ENCODE results near the gene KLC3.

The KLC3 gene

DNA sequence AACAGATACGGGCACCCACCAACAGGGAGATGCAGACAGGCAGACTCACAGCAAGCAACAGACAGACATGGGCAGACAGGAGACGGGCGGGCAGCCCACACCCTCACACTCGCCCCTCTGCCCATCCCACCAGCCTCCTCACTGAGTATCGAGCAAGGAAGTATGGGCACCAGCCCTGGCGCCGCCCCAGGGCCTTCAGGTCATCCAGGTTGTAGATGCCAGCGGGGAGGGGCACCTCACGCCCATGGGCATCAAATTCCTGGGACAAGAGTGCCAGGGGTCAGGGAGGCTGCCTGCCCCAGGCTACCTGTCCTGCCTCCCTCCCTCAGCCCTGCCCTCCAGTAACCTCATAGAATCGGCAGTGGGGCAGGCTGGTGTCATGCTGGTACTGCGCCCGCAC lies 24.1 kb downstream of the KLC3 start:
- peaks cover 0 to 3% (median 0%) of the 10 kb centered on the region in 4 donors for H3K4me1 ChIP-seq
- H3K36me3 ChIP-seq: peaks cover 0 to 54% (median 19%) of the 10 kb centered on the region in 3 donors
- H3K27me3 ChIP-seq: no peaks in the 10 kb centered on the region
- no peaks in the 10 kb centered on the region for H3K9me3 ChIP-seq
- DNase-seq: no peak
- intact Hi-C loops (cut with DNase I; ENCODE audit: low total_unique reads): no loop called here
- H3K4me3 ChIP-seq: no peak overlapping the region
- TF ChIP-seq, protein P1, sequence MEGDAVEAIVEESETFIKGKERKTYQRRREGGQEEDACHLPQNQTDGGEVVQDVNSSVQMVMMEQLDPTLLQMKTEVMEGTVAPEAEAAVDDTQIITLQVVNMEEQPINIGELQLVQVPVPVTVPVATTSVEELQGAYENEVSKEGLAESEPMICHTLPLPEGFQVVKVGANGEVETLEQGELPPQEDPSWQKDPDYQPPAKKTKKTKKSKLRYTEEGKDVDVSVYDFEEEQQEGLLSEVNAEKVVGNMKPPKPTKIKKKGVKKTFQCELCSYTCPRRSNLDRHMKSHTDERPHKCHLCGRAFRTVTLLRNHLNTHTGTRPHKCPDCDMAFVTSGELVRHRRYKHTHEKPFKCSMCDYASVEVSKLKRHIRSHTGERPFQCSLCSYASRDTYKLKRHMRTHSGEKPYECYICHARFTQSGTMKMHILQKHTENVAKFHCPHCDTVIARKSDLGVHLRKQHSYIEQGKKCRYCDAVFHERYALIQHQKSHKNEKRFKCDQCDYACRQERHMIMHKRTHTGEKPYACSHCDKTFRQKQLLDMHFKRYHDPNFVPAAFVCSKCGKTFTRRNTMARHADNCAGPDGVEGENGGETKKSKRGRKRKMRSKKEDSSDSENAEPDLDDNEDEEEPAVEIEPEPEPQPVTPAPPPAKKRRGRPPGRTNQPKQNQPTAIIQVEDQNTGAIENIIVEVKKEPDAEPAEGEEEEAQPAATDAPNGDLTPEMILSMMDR (IDR thresholded peaks at IDR 0.05): no peak
- no peak overlapping the region for H3K27ac ChIP-seq

DNA sequence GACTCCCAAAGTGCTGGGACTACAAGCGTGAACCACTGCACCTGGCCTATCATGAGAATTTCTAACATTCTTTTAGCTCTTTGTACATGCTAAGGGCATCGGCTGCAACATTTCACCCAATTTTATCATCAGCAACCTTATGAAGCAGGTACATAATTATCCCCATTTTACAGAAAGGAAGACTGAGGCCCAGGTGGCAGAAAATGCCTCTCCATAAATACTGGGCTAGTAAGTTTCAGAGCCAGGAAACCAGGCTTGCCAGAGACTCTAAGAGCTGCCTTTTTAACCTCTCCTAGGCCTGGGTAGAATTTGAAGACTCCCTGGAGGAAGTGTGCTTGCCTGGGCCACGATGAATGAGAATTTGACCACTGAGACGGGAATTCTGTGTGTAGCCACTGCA lies 27.6 kb downstream of the KLC3 start:
- no peak for DNase-seq
- Histone ChIP-seq H3K4me1 (peaks cover 0 to 13% (median 4%) of the 10 kb centered on the region in 4 donors), H3K27ac (no peak overlapping the region), H3K36me3 (peaks cover 0 to 28% (median 11%) of the 10 kb centered on the region in 3 donors), H3K4me3 (no peak overlapping the region), H3K9me3 (no peaks in the 10 kb centered on the region), H3K27me3 (no peaks in the 10 kb centered on the region)
- intact Hi-C loops (cut with DNase I; ENCODE audit: low total_unique reads): no loop called here
- TF ChIP-seq, protein P1 (IDR thresholded peaks at IDR 0.05): no peak

DNA sequence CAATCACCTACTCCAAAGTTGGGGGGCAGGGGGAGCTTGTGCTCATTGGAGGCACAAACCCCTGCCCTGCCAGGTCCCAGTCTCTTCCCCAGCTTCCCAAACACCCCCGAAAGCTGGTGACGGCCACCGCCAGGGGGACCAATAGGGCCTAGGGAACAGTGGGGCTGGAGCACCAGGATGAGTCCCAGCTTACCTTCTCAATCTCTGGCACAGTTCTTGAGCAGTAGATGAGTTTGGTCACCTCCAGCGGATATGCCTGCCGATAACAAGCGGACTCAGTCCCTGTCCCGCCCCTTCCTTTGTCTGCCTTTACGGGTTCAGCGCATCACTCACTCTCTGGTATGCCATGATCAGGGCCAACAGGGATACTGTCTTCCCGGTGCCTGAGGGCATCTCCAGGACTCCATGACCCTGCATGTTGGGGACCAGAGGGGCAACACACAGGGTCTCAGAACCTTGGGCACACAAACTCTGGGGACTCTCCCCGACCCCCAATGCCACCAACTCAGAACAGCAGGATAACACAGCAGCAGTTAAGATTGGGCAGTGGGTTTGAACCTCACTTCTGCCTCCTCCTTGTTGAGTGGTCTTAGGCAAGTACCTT lies 28.3 kb downstream of the KLC3 start:
- intact Hi-C loops (cut with DNase I; ENCODE audit: low total_unique reads): no loop called here
- TF ChIP-seq, protein P1 (IDR thresholded peaks at IDR 0.05): no peak

DNA sequence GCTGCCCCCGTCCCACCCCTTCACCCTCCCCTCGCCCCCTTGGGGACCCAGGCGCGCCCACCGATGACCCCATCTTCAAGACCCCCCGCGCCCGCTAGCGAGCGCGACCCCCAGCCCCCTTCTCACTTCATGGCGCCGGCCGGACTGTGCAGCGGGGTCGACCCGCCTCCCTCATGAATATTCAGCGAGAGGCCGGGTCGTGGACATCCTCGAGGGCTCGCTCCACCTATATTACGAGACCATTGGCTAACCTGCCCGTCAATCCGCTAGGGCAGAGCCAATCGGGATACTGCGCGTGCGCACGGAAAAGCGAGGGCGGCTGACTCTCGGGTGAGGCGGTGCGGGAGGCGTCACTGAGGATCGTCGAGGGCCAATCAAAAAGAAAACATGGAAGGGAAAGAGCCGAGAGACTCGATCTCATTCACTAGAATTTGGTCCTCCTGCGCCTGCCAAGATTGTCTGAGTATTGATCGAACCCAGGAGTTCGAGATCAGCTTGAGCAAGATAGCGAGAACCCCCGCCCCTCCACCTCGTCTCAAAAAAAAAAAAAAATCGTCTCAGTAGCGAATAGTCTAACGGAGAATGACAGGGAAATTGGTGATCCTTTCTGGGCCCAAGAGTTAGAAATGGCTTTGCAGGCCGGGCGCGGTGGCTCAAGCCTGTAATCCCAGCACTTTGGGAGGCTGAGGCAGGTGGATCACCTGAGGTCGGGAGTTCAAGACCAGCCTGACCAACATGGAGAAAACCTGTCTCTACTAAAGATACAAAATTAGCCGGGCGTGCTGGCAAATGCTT lies 30.1 kb downstream of the KLC3 start, which contains the start of gene ERCC2:
ERCC2 (minus strand) TSS at position 164 of the 795 bp plus-strand sequence; CDS start at position 131, 33 bp downstream.
- H3K27me3 ChIP-seq: no peaks in the 10 kb centered on the region
- DNase-seq: peak; percentile 99
- peak within 1 kb of the TSS; percentile 65 to 73 for H3K27ac ChIP-seq
- TF ChIP-seq, protein P1 (IDR thresholded peaks at IDR 0.05): no peak
- H3K36me3 ChIP-seq: peaks cover 0 to 4% (median 0%) of the 10 kb centered on the region in 3 donors
- H3K4me1 ChIP-seq: peaks cover 0 to 13% (median 4%) of the 10 kb centered on the region in 4 donors
- peak within 1 kb of the TSS; percentile 65 to 77 for H3K4me3 ChIP-seq
- intact Hi-C loops (cut with DNase I; ENCODE audit: low total_unique reads): no loop called here
- no peaks in the 10 kb centered on the region for H3K9me3 ChIP-seq

More for the DNA sequence above, 28.3 kb downstream of the KLC3 start:
- H3K27ac ChIP-seq: no peak overlapping the region
- peaks cover 0 to 13% (median 4%) of the 10 kb centered on the region in 4 donors for H3K4me1 ChIP-seq
- H3K9me3 ChIP-seq: no peaks in the 10 kb centered on the region
- no peak overlapping the region for H3K4me3 ChIP-seq
- no peaks in the 10 kb centered on the region for H3K27me3 ChIP-seq
- H3K36me3 ChIP-seq: peaks cover 0 to 20% (median 4%) of the 10 kb centered on the region in 3 donors
- DNase-seq: no peak

DNA sequence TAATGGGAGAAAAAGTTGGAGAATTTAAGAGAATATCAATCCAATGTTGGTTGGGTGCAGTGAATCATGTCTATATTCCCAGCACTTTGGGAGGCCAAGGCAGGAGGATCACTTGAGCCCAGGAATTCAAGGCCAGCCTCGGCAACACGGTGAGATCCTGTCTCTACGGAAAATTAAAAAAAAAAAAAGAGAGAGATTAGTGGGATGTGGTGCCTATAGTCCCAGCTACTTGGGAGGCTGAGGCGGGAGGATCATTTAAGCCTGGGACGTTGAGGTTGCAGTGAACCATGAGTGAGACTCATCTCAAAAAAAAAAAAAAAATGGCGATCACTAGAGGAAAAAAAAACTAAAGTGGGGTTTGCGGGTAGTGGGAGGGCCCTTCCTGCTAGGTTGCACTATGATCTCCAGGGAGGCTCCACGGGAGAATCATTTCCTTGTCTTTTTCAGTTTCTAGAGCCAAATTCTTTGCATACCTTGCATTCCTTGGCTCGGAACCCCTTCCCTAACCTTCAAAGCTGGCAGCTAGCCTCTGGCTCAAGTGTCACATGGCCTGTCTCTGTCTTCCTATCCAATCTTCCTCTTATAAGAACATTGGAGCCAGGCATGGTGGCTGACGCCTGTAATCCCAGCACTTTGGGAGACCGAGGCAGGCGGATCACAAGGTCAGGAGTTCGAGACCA lies 35.6 kb downstream of the KLC3 start:
- Histone ChIP-seq H3K4me3 (no peak overlapping the region), H3K27me3 (no peaks in the 10 kb centered on the region), H3K27ac (no peak overlapping the region), H3K4me1 (peaks cover 0 to 11% (median 4%) of the 10 kb centered on the region in 4 donors), H3K36me3 (peaks cover 0 to 14% (median 0%) of the 10 kb centered on the region in 3 donors), H3K9me3 (no peaks in the 10 kb centered on the region)
- intact Hi-C loops (cut with DNase I; ENCODE audit: low total_unique reads): no loop called here
- TF ChIP-seq, protein P1 (IDR thresholded peaks at IDR 0.05): no peak
- DNase-seq: peak in 1 of 2 donors; percentile 37
